Ishikawa (cell line): Measurements from ENCODE around the gene MGST1.

ENCODE experiments used
- CEBPB ChIP-seq: IDR thresholded peaks from 2 replicates; pipeline ENCODE4 v1.6.1; 2012
- EGR1 ChIP-seq: IDR thresholded peaks from 2 replicates; pipeline ENCODE4 v1.6.1; 2012
- EP300 ChIP-seq: IDR thresholded peaks from 2 replicates; pipeline ENCODE4 v1.6.1; 2012; ENCODE audit warnings: borderline replicate concordance
- MAX ChIP-seq: IDR thresholded peaks from 2 replicates; pipeline ENCODE4 v1.6.1; 2012
- RAD21 ChIP-seq: IDR thresholded peaks from 2 replicates; pipeline ENCODE4 v1.6.1; 2012; ENCODE audit warnings: low read depth
- TAF1 ChIP-seq: IDR thresholded peaks from 2 replicates; pipeline ENCODE4 v1.6.1; 2012; ENCODE audit warnings: low read depth, mild to moderate bottlenecking
- TCF12 ChIP-seq: IDR thresholded peaks from 2 replicates; pipeline ENCODE4 v1.6.1; 2012; ENCODE audit warnings: low read depth
- USF1 ChIP-seq: IDR thresholded peaks from 2 replicates; pipeline ENCODE4 v1.6.1; 2012
- ZBTB7A ChIP-seq: IDR thresholded peaks from 2 replicates; pipeline ENCODE4 v1.6.1; 2012; ENCODE audit warnings: low read depth

GRCh38 chr12:16350682-16351081 lies 3.2 kb downstream of the MGST1 start:
- peak; percentile 73 for TF ChIP-seq CEBPB
- no peak for TF ChIP-seq RAD21
- TF ChIP-seq TAF1 = no peak
- no peak for TF ChIP-seq EGR1
- no peak for TF ChIP-seq ZBTB7A
- no peak for TF ChIP-seq MAX
- TF ChIP-seq TCF12 = no peak
- no peak for TF ChIP-seq USF1
- TF ChIP-seq EP300 = no peak
